Thyroid gland (tissue), 4 donors: Measurements from ENCODE around the gene SATB1.

Experiments used
- POLR2A ChIP-seq, 2 donors: fragments of 450-650 bp; IDR thresholded peaks; one replicate each; pipeline ENCODE4 v1.6.1; 2017; ENCODE audit warnings: antibody characterized with exemption in 2 of 2, mild to moderate bottlenecking in 2 of 2, moderate library complexity in 1 of 2
- TF ChIP-seq, protein P1 (sequence below), 6 experiments: fragments of 200-600 bp in 3 of 6; fragments of 450-650 bp in 3 of 6; sonication (generic) in 3 of 6; IDR thresholded peaks; one replicate each; pipeline ENCODE4 v1.5.1; 2016 to 2019; ENCODE audit warnings: antibody characterized with exemption in 6 of 6, mild to moderate bottlenecking in 2 of 6, inconsistent platforms in 1 of 6, moderate library complexity in 1 of 6

GRCh38 chr3:18366258-18366657 is 58.9 kb downstream of the SATB1 start:
- TF ChIP-seq, protein P1, sequence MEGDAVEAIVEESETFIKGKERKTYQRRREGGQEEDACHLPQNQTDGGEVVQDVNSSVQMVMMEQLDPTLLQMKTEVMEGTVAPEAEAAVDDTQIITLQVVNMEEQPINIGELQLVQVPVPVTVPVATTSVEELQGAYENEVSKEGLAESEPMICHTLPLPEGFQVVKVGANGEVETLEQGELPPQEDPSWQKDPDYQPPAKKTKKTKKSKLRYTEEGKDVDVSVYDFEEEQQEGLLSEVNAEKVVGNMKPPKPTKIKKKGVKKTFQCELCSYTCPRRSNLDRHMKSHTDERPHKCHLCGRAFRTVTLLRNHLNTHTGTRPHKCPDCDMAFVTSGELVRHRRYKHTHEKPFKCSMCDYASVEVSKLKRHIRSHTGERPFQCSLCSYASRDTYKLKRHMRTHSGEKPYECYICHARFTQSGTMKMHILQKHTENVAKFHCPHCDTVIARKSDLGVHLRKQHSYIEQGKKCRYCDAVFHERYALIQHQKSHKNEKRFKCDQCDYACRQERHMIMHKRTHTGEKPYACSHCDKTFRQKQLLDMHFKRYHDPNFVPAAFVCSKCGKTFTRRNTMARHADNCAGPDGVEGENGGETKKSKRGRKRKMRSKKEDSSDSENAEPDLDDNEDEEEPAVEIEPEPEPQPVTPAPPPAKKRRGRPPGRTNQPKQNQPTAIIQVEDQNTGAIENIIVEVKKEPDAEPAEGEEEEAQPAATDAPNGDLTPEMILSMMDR (IDR thresholded peaks at IDR 0.05): no peak
- no peak for TF ChIP-seq POLR2A (IDR thresholded peaks at IDR 0.05)
